Sigmoid colon (tissue), 7 donors: ENCODE data around the gene PKMYT1. TPM values are rescaled to one million over a fixed set of nuclear protein-coding genes. Genes with fewer than 3 reads are reported as not detected.

Experiments used
- DNase-seq: peaks from one replicate; pipeline ENCODE4 v3.0.0-alpha.2; 2019
- H3K27ac ChIP-seq, 4 donors: fragments of 200-600 bp; sonication (generic); one replicate each; pipeline ENCODE4 v1.5.1; 2016 to 2019; ENCODE audit warnings: mild to moderate bottlenecking in 1 of 4
- H3K27me3 ChIP-seq, 3 donors: fragments of 200-600 bp; sonication (generic); one replicate each; pipeline ENCODE4 v1.5.1; 2019; ENCODE audit warnings: mild to moderate bottlenecking in 1 of 3
- H3K36me3 ChIP-seq, 4 donors: fragments of 200-600 bp; sonication (generic); one replicate each; pipeline ENCODE4 v1.5.1; 2016 to 2019
- H3K4me1 ChIP-seq, 4 donors: fragments of 200-600 bp; sonication (generic); one replicate each; pipeline ENCODE4 v1.5.1; 2017 to 2019
- H3K4me3 ChIP-seq, 4 donors: fragments of 200-600 bp; sonication (generic); one replicate each; pipeline ENCODE4 v1.5.1; 2017 to 2019; ENCODE audit warnings: mild to moderate bottlenecking in 2 of 4, moderate library complexity in 1 of 4
- H3K9me3 ChIP-seq, 4 donors: fragments of 200-600 bp in 3 of 4; sonication (generic) in 3 of 4; one replicate each; pipeline versions ENCODE4 v1.5.1 to v1.6.1; 2013 to 2019
- CTCF ChIP-seq, 4 experiments: fragments of 450-650 bp in 3 of 4; fragments of 200-600 bp in 1 of 4; IDR thresholded peaks; one replicate each; pipeline ENCODE4 v1.5.1; 2016 to 2019; ENCODE audit warnings: antibody characterized with exemption in 4 of 4, mild to moderate bottlenecking in 3 of 4, moderate library complexity in 2 of 4
- EP300 ChIP-seq, 4 donors: sonication (generic); formaldehyde crosslinking; IDR thresholded peaks; one replicate each; pipeline ENCODE4 v1.6.1; 2017; ENCODE audit warnings: antibody characterized with exemption in 4 of 4
- POLR2A ChIP-seq, 2 donors: fragments of 450-650 bp; IDR thresholded peaks; one replicate each; pipeline ENCODE4 v1.6.1; 2016; ENCODE audit warnings: antibody characterized with exemption in 2 of 2, mild to moderate bottlenecking in 2 of 2, moderate library complexity in 2 of 2
- POLR2AphosphoS5 ChIP-seq, 4 donors: sonication (generic); formaldehyde crosslinking; IDR thresholded peaks; one replicate each; pipeline ENCODE4 v1.6.1; 2017; ENCODE audit warnings: antibody characterized with exemption in 4 of 4
- WGBS, 2 donors: extraction: QIAGEN DNeasy Blood & Tissue Kit; methylation state at CpG; one replicate each; pipeline ENCODE4 v1.1.7; 2013; 5-methylcytosine and 5-hydroxymethylcytosine counted together
- intact Hi-C: fragments of 100-400 bp; cut with DNase I; formaldehyde crosslinking; loops from one replicate; pipeline ENCODE4 v1.15.1; 2023
- polyA plus RNA-seq, 3 donors: library from polyadenylated mRNA; stranded (reverse); fragments of 200-250 nt; gene quantifications; one replicate each; pipeline ENCODE4 v1.2.3, GENCODE V29; 2013
- total RNA-seq, 4 donors: library from RNA; depleted of rRNA; stranded (reverse); fragments of >200 nt; gene quantifications; one replicate each; pipeline ENCODE4 v1.1.0, GENCODE V29; 2016
- donor health status: healthy with polysubstance abuse.
- donor health status: Bipolar disorder and iron deficiency.
- donor health status: healthy.

PKMYT1 gene
- total and polyA plus RNA-seq, 7 donors = 0.95 to 33.1 (median 2.9) TPM; not detected in 3

DNA sequence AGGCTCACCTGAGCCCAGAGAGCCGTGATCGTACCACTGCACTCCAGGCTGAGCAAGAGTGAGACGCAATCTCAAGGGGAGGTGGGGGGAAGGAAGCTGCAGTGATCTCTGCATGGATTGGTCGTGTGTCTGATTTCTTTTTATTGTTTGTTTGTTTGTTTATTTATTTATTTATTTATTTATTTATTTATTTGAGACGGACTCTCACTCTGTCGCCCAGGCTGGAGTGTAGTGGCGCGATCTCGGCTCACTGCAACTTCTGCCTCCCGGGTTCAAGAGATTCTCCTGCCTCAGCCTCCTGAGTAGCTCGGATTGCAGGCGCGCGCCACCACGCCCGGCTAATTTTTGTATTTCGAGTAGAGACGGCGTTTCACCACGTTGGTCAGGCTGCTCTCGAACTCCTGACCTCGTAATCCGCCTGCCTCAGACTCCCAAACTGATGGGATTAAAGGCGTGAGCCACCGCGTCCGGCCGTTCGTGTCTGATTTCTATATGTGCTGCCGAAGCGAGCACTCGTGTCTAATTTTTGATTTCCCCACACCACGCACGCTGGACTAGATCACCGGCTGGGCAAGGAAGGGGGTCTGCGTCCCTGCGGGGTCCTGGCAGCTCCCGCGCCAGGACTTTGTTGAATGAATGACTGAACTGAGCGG lies 39.5 kb upstream of the PKMYT1 start:
- TF ChIP-seq POLR2A (IDR thresholded peaks at IDR 0.05) (no peak), POLR2AphosphoS5 (IDR thresholded peaks at IDR 0.05) (no peak), CTCF (IDR thresholded peaks at IDR 0.05) (no peak), EP300 (IDR thresholded peaks at IDR 0.05) (no peak)

DNA sequence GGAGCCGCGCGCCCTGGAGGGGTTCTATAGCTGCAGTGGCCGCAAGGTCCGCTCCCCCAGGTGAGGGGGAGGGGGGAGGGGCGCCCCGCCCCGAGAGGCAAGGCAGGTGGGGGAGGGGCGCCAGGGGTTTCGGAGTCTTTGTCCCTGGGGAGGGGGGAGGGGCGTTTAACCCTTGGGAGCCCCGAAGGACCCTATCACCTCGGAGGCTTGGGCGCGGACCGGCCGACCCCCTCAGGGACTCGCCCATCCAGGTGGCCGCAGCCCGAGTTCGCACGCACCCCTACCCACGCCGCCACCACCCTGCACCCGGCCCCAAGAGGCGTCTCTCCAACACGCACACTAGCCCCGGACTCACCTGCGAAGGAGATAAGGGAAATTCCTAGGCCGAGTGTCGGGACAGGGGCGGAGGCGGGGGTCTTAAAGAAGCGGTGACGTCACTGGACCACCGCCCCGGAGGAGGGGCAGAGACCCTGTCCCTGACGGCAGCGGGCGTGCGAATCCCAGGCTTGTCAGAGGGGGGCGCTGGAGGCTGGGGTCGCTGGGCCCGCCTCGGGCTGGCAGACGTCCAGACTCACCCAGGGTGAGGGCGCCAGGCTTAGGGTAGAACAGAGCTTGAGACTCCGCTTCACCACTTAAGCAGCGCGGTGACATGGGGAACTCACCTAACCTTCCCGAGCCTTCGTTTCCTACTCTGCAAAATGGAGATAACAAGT lies 37.7 kb upstream of the PKMYT1 start, which contains the start of gene CLDN6:
TSS of gene CLDN6 (minus strand) at position 390 of the 713 bp plus-strand sequence. CDS start 2,162 bp downstream, outside the sequence.
- no peak for DNase-seq
- 14% methylated on average over 52 of the region's 52 CpGs for WGBS, 2 donors
- no peak within 1 kb of the TSS for H3K4me3 ChIP-seq
- TF ChIP-seq POLR2AphosphoS5 (IDR thresholded peaks at IDR 0.05) (no peak), CTCF (IDR thresholded peaks at IDR 0.05) (no peak), POLR2A (IDR thresholded peaks at IDR 0.05) (no peak), EP300 (IDR thresholded peaks at IDR 0.05) (no peak)
- no peaks in the 10 kb centered on the region for H3K9me3 ChIP-seq
- intact Hi-C loops = no loop called here
- H3K36me3 ChIP-seq = no peaks in the 10 kb centered on the region
- peaks cover 0 to 40% (median 38%) of the 10 kb centered on the region in 4 donors for H3K4me1 ChIP-seq
- H3K27ac ChIP-seq = no peak within 1 kb of the TSS
- peaks cover 19 to 44% (median 39%) of the 10 kb centered on the region in 3 donors for H3K27me3 ChIP-seq

More for the DNA sequence above, 39.5 kb upstream of the PKMYT1 start:
- intact Hi-C loops = loop anchor here (2.0 kb wide), 1 partner anchor 263 kb away; the partner anchor contains the start of gene ZNF263
- DNase-seq = no peak
- WGBS, 2 donors = 19 to 30% methylated on average over 40 of the region's 40 CpGs
- H3K36me3 ChIP-seq = no peaks in the 10 kb centered on the region
- peak overlapping the region in 3 of 4 donors; percentile 57 to 74 (median 65) for H3K4me3 ChIP-seq
- peaks cover 17 to 28% (median 24%) of the 10 kb centered on the region in 3 donors for H3K27me3 ChIP-seq
- H3K27ac ChIP-seq = peak overlapping the region; percentile 98 to 99 (median 98)
- peaks cover 0 to 54% (median 49%) of the 10 kb centered on the region in 4 donors for H3K4me1 ChIP-seq
- no peaks in the 10 kb centered on the region for H3K9me3 ChIP-seq

GRCh38 chr16:3017344-3017743 lies 37.1 kb upstream of the PKMYT1 start:
- no peak for TF ChIP-seq POLR2AphosphoS5 (IDR thresholded peaks at IDR 0.05)
- TF ChIP-seq POLR2A (IDR thresholded peaks at IDR 0.05) = no peak
- TF ChIP-seq CTCF (IDR thresholded peaks at IDR 0.05) = no peak
- TF ChIP-seq EP300 (IDR thresholded peaks at IDR 0.05) = no peak
- Histone ChIP-seq H3K4me1 (peaks cover 0 to 34% (median 32%) of the 10 kb centered on the region in 4 donors), H3K4me3 (no peak overlapping the region), H3K9me3 (no peaks in the 10 kb centered on the region), H3K27me3 (peaks cover 19 to 50% (median 45%) of the 10 kb centered on the region in 3 donors), H3K27ac (no peak overlapping the region), H3K36me3 (no peaks in the 10 kb centered on the region)
- WGBS, 2 donors = 77 to 85% methylated on average over 20 of the region's 20 CpGs
- no peak for DNase-seq
- intact Hi-C loops = no loop called here

DNA sequence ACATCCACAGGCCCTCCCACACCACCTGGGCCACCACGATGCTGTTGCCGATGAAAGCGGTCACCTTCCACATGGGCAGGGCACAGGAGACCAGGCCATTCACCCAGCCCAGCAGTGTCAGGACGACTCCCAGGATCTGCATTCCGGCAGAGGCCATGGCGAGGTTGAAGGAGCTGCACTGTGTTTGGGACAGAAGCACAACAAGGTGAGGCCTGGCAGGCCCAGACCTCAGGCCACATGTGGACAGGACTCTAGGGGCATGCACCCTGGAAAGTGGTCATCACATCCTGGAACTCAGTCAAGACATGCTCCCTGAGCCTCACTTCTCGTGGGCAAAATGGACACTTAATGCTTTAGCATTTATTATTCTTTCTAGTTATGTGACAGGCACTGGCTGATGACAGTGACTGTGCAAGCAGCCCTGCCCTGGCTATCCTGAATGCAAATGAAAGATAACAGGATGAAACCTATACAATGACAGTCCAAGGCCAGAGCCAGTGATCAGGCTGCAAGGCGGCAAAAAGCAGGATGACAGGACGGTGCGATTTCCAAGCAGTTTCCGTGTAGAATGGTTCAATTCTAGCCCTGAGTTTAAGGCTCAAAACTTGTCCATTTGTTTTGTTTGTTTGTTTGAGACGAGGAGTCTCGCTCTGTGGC lies 35.7 kb upstream of the PKMYT1 start:
- 87 to 92% methylated on average over 13 of the region's 13 CpGs for WGBS, 2 donors
- intact Hi-C loops = no loop called here

More for the DNA sequence above, 35.7 kb upstream of the PKMYT1 start:
- peaks cover 26 to 62% (median 54%) of the 10 kb centered on the region in 3 donors for H3K27me3 ChIP-seq
- no peaks in the 10 kb centered on the region for H3K36me3 ChIP-seq
- no peaks in the 10 kb centered on the region for H3K9me3 ChIP-seq
- peaks cover 0 to 21% (median 18%) of the 10 kb centered on the region in 4 donors for H3K4me1 ChIP-seq
- no peak overlapping the region for H3K27ac ChIP-seq
- TF ChIP-seq EP300 (IDR thresholded peaks at IDR 0.05) (no peak), POLR2A (IDR thresholded peaks at IDR 0.05) (no peak), CTCF (IDR thresholded peaks at IDR 0.05) (no peak)
- DNase-seq = no peak
- no peak overlapping the region for H3K4me3 ChIP-seq
